Neural cell (in vitro differentiated cells): Measurements from ENCODE around the gene MTPN. TPM values are rescaled to one million over a fixed set of nuclear protein-coding genes. Genes with fewer than 3 reads are reported as not detected.

Experiments
- H2AFZ ChIP-seq: fragments of 200-600, 300-800 bp; sonication (generic), shearing (Covaris generic); 2 replicates; pipeline ENCODE4 v1.6.0; 2014; ENCODE audit warnings: low read depth, mild to moderate bottlenecking, antibody characterized with exemption, low read length, moderate library complexity
- H3F3A ChIP-seq: fragments of 200-600 bp; shearing (Covaris generic); 2 replicates; pipeline ENCODE4 v1.6.1; 2016; ENCODE audit warnings: mild to moderate bottlenecking, moderate library complexity, mixed read lengths, antibody characterized with exemption, low read length; ENCODE audit not compliant: insufficient read depth, poor library complexity, severe bottlenecking
- H3K27ac ChIP-seq: fragments of 200-600, 300-800 bp; sonication (generic), shearing (Covaris generic); 2 replicates; pipeline ENCODE4 v1.5.1; 2014; ENCODE audit warnings: mild to moderate bottlenecking, low read length, moderate library complexity
- H3K27me3 ChIP-seq: fragments of 300-800, 200-600 bp; sonication (generic), shearing (Covaris generic); 2 replicates; pipeline ENCODE4 v1.6.0; 2014; ENCODE audit warnings: mild to moderate bottlenecking, low read depth, low read length, moderate library complexity; ENCODE audit not compliant: insufficient read depth
- H3K36me3 ChIP-seq: fragments of 300-800, 200-600 bp; sonication (generic), shearing (Covaris generic); 2 replicates; pipeline ENCODE4 v1.5.1; 2014; ENCODE audit warnings: mild to moderate bottlenecking, antibody characterized with exemption, low read length, moderate library complexity; ENCODE audit not compliant: insufficient read depth
- H3K4me2 ChIP-seq: fragments of 300-800, 200-600 bp; sonication (generic), shearing (Covaris generic); 2 replicates; pipeline ENCODE4 v1.6.0; 2014; ENCODE audit warnings: mild to moderate bottlenecking, low read length
- H3K4me3 ChIP-seq: fragments of 300-800, 200-600 bp; sonication (generic), shearing (Covaris generic); 2 replicates; pipeline ENCODE4 v1.5.1; 2014; ENCODE audit warnings: mild to moderate bottlenecking, low read length, moderate library complexity
- H3K79me2 ChIP-seq: fragments of 200-600 bp; shearing (Covaris generic); replicated peaks from 2 replicates; pipeline ENCODE4 v1.6.0; 2014; ENCODE audit warnings: mild to moderate bottlenecking, low read length, moderate library complexity; ENCODE audit not compliant: insufficient read depth
- H3K9ac ChIP-seq: fragments of 300-800, 200-600 bp; sonication (generic), shearing (Covaris generic); 2 replicates; pipeline ENCODE4 v1.6.1; 2016; ENCODE audit warnings: mild to moderate bottlenecking, low read length, mixed read lengths
- H3K9me2 ChIP-seq: fragments of 200-600 bp; shearing (Covaris generic); 2 replicates; pipeline ENCODE4 v1.6.1; 2016; ENCODE audit warnings: mild to moderate bottlenecking, low read length, mixed read lengths; ENCODE audit not compliant: insufficient read depth
- H3K9me3 ChIP-seq: fragments of 200-600, 300-800 bp; sonication (generic), shearing (Covaris generic); 2 replicates; pipeline ENCODE4 v1.6.1; 2016; ENCODE audit warnings: mild to moderate bottlenecking, mixed run types, low read length, moderate library complexity, mixed read lengths
- H4K20me1 ChIP-seq: fragments of 200-600 bp; shearing (Covaris generic); 2 replicates; pipeline ENCODE4 v1.6.1; 2016; ENCODE audit warnings: mild to moderate bottlenecking, mixed run types; ENCODE audit not compliant: insufficient read depth
- EP300 ChIP-seq: fragments of 450-650 bp; conservative IDR thresholded peaks from 2 replicates; pipeline ENCODE4 v1.6.1; 2014; ENCODE audit warnings: antibody characterized with exemption, mild to moderate bottlenecking, moderate library complexity; ENCODE audit not compliant: poor library complexity, severe bottlenecking
- EZH2 ChIP-seq: fragments of 200-600, 300-800 bp; shearing (Covaris generic), sonication (generic); IDR thresholded peaks from 2 replicates; pipeline ENCODE4 v1.6.1; 2014; ENCODE audit warnings: antibody characterized with exemption, low read length, borderline replicate concordance, mild to moderate bottlenecking; ENCODE audit not compliant: insufficient read depth, poor library complexity, severe bottlenecking
- MXI1 ChIP-seq: fragments of 450-650 bp; conservative IDR thresholded peaks from 2 replicates; pipeline ENCODE4 v1.6.1; 2014; ENCODE audit warnings: antibody characterized with exemption, mild to moderate bottlenecking; ENCODE audit not compliant: poor library complexity, severe bottlenecking
- POLR2AphosphoS5 ChIP-seq: IDR thresholded peaks from 2 replicates; pipeline ENCODE4 v1.6.1; 2012
- RAD21 ChIP-seq: fragments of 450-650 bp; conservative IDR thresholded peaks from 2 replicates; pipeline ENCODE4 v1.6.1; 2014; ENCODE audit warnings: antibody characterized with exemption, mild to moderate bottlenecking, moderate library complexity
- SMC3 ChIP-seq: fragments of 450-650 bp; conservative IDR thresholded peaks from 2 replicates; pipeline ENCODE4 v1.6.1; 2014; ENCODE audit warnings: antibody characterized with exemption, mild to moderate bottlenecking, moderate library complexity; ENCODE audit not compliant: poor library complexity
- TAF1 ChIP-seq: IDR thresholded peaks from 2 replicates; pipeline ENCODE4 v1.6.1; 2012; ENCODE audit warnings: low read depth
- polyA plus RNA-seq: library from polyadenylated mRNA; depleted of rRNA; stranded (reverse); fragments of >200 nt; gene quantifications from 2 replicates; pipeline ENCODE4 v1.2.3, GENCODE V29; 2014
- TF ChIP-seq, protein P1 (sequence below): IDR thresholded peaks from 2 replicates; pipeline ENCODE4 v1.6.1; 2012; ENCODE audit warnings: borderline replicate concordance
- TF ChIP-seq, protein P2 (sequence below): fragments of 450-650 bp; IDR thresholded peaks from 2 replicates; pipeline ENCODE4 v1.5.1; 2014; ENCODE audit warnings: antibody characterized with exemption, mild to moderate bottlenecking, moderate library complexity; ENCODE audit not compliant: poor library complexity, severe bottlenecking

The MTPN gene
- polyA plus RNA-seq, 1 donor from 2014 or later, result 133 TPM

- Histone ChIP-seq H3K79me2 (no peaks in the 10 kb centered on the region), H3K27me3 (no peaks in the 10 kb centered on the region), H2AFZ (no peak overlapping the region), H3K9me3 (no peaks in the 10 kb centered on the region), H3K9me2 (no peaks in the 10 kb centered on the region), H3K4me2 (no peak overlapping the region), H4K20me1 (no peaks in the 10 kb centered on the region), H3K27ac (no peak overlapping the region), H3F3A (no peaks in the 10 kb centered on the region), H3K36me3 (no peaks in the 10 kb centered on the region), H3K9ac (no peak overlapping the region), H3K4me3 (no peak overlapping the region)
- TF ChIP-seq RAD21 (no peak), TAF1 (no peak), EZH2 (no peak), SMC3 (no peak), POLR2AphosphoS5 (no peak), MXI1 (no peak), EP300 (no peak)
- TF ChIP-seq, protein P1, sequence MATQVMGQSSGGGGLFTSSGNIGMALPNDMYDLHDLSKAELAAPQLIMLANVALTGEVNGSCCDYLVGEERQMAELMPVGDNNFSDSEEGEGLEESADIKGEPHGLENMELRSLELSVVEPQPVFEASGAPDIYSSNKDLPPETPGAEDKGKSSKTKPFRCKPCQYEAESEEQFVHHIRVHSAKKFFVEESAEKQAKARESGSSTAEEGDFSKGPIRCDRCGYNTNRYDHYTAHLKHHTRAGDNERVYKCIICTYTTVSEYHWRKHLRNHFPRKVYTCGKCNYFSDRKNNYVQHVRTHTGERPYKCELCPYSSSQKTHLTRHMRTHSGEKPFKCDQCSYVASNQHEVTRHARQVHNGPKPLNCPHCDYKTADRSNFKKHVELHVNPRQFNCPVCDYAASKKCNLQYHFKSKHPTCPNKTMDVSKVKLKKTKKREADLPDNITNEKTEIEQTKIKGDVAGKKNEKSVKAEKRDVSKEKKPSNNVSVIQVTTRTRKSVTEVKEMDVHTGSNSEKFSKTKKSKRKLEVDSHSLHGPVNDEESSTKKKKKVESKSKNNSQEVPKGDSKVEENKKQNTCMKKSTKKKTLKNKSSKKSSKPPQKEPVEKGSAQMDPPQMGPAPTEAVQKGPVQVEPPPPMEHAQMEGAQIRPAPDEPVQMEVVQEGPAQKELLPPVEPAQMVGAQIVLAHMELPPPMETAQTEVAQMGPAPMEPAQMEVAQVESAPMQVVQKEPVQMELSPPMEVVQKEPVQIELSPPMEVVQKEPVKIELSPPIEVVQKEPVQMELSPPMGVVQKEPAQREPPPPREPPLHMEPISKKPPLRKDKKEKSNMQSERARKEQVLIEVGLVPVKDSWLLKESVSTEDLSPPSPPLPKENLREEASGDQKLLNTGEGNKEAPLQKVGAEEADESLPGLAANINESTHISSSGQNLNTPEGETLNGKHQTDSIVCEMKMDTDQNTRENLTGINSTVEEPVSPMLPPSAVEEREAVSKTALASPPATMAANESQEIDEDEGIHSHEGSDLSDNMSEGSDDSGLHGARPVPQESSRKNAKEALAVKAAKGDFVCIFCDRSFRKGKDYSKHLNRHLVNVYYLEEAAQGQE, result no peak
These were observed 14.2 kb upstream of the MTPN start for GRCh38 chr7:135991322-135991721.

DNA sequence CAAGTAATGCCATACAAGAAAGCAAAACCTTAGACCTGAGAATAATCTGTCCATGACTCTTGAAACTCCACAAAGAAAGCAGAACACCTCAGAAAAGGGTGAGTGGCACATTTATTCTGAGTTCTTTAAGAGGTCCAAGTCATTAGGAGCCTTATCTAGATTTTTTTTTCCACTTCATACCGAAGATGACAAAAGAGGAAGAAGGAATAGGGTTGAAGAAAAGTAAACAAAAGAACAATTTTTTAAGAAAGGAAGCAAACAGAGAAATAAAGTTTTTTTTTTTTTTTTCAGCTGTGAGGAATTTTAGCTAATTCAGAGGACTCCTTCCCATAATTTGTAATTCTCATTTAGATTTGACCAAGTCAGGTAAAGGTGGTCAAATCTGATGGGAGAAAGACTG is 13.1 kb upstream of the MTPN start:
- Histone ChIP-seq H3K9me3 (no peaks in the 10 kb centered on the region), H3K9me2 (no peaks in the 10 kb centered on the region), H3F3A (no peaks in the 10 kb centered on the region), H3K27me3 (no peaks in the 10 kb centered on the region), H3K36me3 (no peaks in the 10 kb centered on the region), H3K27ac (no peak overlapping the region), H3K4me2 (no peak overlapping the region), H3K4me3 (no peak overlapping the region), H4K20me1 (no peaks in the 10 kb centered on the region), H2AFZ (no peak overlapping the region), H3K79me2 (no peaks in the 10 kb centered on the region), H3K9ac (no peak overlapping the region)
- TF ChIP-seq SMC3, result no peak
- no peak for TF ChIP-seq POLR2AphosphoS5

- no peak overlapping the region for H3K4me3 ChIP-seq
- H2AFZ ChIP-seq, result no peak overlapping the region
- H4K20me1 ChIP-seq, result no peaks in the 10 kb centered on the region
- H3F3A ChIP-seq, result no peaks in the 10 kb centered on the region
- H3K9me2 ChIP-seq, result no peaks in the 10 kb centered on the region
- TF ChIP-seq TAF1 (no peak), SMC3 (no peak), EZH2 (no peak), EP300 (no peak), RAD21 (no peak), MXI1 (no peak), POLR2AphosphoS5 (no peak)
- TF ChIP-seq, protein P2, sequence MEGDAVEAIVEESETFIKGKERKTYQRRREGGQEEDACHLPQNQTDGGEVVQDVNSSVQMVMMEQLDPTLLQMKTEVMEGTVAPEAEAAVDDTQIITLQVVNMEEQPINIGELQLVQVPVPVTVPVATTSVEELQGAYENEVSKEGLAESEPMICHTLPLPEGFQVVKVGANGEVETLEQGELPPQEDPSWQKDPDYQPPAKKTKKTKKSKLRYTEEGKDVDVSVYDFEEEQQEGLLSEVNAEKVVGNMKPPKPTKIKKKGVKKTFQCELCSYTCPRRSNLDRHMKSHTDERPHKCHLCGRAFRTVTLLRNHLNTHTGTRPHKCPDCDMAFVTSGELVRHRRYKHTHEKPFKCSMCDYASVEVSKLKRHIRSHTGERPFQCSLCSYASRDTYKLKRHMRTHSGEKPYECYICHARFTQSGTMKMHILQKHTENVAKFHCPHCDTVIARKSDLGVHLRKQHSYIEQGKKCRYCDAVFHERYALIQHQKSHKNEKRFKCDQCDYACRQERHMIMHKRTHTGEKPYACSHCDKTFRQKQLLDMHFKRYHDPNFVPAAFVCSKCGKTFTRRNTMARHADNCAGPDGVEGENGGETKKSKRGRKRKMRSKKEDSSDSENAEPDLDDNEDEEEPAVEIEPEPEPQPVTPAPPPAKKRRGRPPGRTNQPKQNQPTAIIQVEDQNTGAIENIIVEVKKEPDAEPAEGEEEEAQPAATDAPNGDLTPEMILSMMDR, result no peak
- TF ChIP-seq, protein P1, result no peak
- H3K4me2 ChIP-seq, result no peak overlapping the region
- no peaks in the 10 kb centered on the region for H3K27me3 ChIP-seq
- H3K27ac ChIP-seq, result no peak overlapping the region
- no peaks in the 10 kb centered on the region for H3K9me3 ChIP-seq
- H3K79me2 ChIP-seq, result no peaks in the 10 kb centered on the region
- no peak overlapping the region for H3K9ac ChIP-seq
- H3K36me3 ChIP-seq, result no peaks in the 10 kb centered on the region
These were observed 4.9 kb upstream of the MTPN start for GRCh38 chr7:135981958-135982646.
